ENCODE measurements around the gene ZFP92. TPM values are rescaled to one million over a fixed set of nuclear protein-coding genes. Genes with fewer than 3 reads are reported as not detected.
"Not testable (repeated sequence)": the region's sequence is repeated elsewhere in the genome, so short reads cannot be mapped to it uniquely, and the experiment has no call there.

Gene ZFP92
- total and polyA plus RNA-seq, 10 of the 15 experiments (the other 5 are each of a cell fraction or from before 2014, with no cell fraction given) = 0.02 to 1.6 (median 0.09) TPM; not detected in 2

GRCh38 chrX:153404333-153404732, 6.9 kb upstream of the ZFP92 start:
- intact Hi-C loops (cut with micrococcal nuclease; ENCODE audit: unreplicated experiment); H3K27me3 ChIP-seq (replicated peaks in 1 of 2; ENCODE audit: control insufficient read depth in 2 of 2, insufficient read depth in 2 of 2, low read length in 1 of 2); H3K4me3 ChIP-seq; H3K4me1 ChIP-seq (ENCODE audit: control insufficient read depth, insufficient read depth, low read length); CTCF ChIA-PET; H3K9ac ChIP-seq (ENCODE audit: control insufficient read depth, insufficient read depth, low read length); RAD21 ChIA-PET (ENCODE audit: unreplicated experiment); ATAC-seq; H3K36me3 ChIP-seq (ENCODE audit: control insufficient read depth in 2 of 2, insufficient read depth in 2 of 2, low read length in 1 of 2); H3K9me3 ChIP-seq (replicated peaks; ENCODE audit: control insufficient read depth, insufficient read depth, low read length); H3K79me2 ChIP-seq (ENCODE audit: control insufficient read depth, insufficient read depth, low read length); BruUV-seq (replicated peaks); H3K27ac ChIP-seq (ENCODE audit: control insufficient read depth, insufficient read depth); FAIRE-seq; H3K4me2 ChIP-seq (ENCODE audit: control insufficient read depth, insufficient read depth); SMC1A ChIA-PET (ENCODE audit: uncharacterized antibody, unreplicated experiment); DNase-seq (ENCODE audit: low read depth, low spot score); H4K20me1 ChIP-seq (ENCODE audit: control insufficient read depth, insufficient read depth); H2AFZ ChIP-seq (ENCODE audit: control insufficient read depth, low read depth, low read length); in situ Hi-C loops (cut with MboI): not testable (repeated sequence)
- POLR2A ChIA-PET = interaction anchor here (0.6 kb wide), 1 partner anchor 463 kb away, joined by 3 read pairs; no protein-coding TSS in a partner anchor
- 20% methylated on average over 5 of the region's 5 CpGs for WGBS (ENCODE audit: insufficient coverage, insufficient replicate concordance, low lambda C conversion rate, missing lambda C conversion rate)

GRCh38 chrX:153405426-153405825, 5.8 kb upstream of the ZFP92 start:
- POLR2A ChIA-PET = no interaction called here
- Histone ChIP-seq H3K79me2 (ENCODE audit: control insufficient read depth, insufficient read depth, low read length) (no peaks in the 10 kb centered on the region), H3K4me1 (ENCODE audit: control insufficient read depth, insufficient read depth, low read length) (no peaks in the 10 kb centered on the region), H3K36me3 (ENCODE audit: control insufficient read depth in 2 of 2, insufficient read depth in 2 of 2, low read length in 1 of 2) (no peaks in the 10 kb centered on the region), H3K27ac (ENCODE audit: control insufficient read depth, insufficient read depth) (no peak overlapping the region), H3K4me2 (ENCODE audit: control insufficient read depth, insufficient read depth) (no peak overlapping the region), H3K27me3 (replicated peaks in 1 of 2; ENCODE audit: control insufficient read depth in 2 of 2, insufficient read depth in 2 of 2, low read length in 1 of 2) (no peaks in the 10 kb centered on the region), H2AFZ (ENCODE audit: control insufficient read depth, low read depth, low read length) (no peak overlapping the region), H3K9ac (ENCODE audit: control insufficient read depth, insufficient read depth, low read length) (no peak overlapping the region), H4K20me1 (ENCODE audit: control insufficient read depth, insufficient read depth) (no peaks in the 10 kb centered on the region), H3K9me3 (replicated peaks; ENCODE audit: control insufficient read depth, insufficient read depth, low read length) (no peaks in the 10 kb centered on the region; the same call in 2 of the 3 replicates), H3K4me3 (no peak overlapping the region)
- RAD21 ChIA-PET (ENCODE audit: unreplicated experiment) = no interaction called here
- CTCF ChIA-PET = no interaction called here
- intact Hi-C loops (cut with micrococcal nuclease; ENCODE audit: unreplicated experiment) = no loop called here
- FAIRE-seq = no peak
- SMC1A ChIA-PET (ENCODE audit: uncharacterized antibody, unreplicated experiment) = no interaction called here
- in situ Hi-C loops (cut with MboI) = no loop called here
- ATAC-seq = no peak
- no TSS peak for BruUV-seq (replicated peaks)
- no peak for DNase-seq (ENCODE audit: low read depth, low spot score)
- WGBS (ENCODE audit: insufficient coverage, insufficient replicate concordance, low lambda C conversion rate, missing lambda C conversion rate) = 10% methylated on average over 4 of the region's 5 CpGs
- no peak for TF ChIP-seq ZBED1 (IDR thresholded peaks at IDR 0.05; ENCODE audit: borderline replicate concordance)
- TF ChIP-seq BACH1 (IDR thresholded peaks at IDR 0.05; ENCODE audit: borderline replicate concordance) = no peak
- no peak for TF ChIP-seq ZZZ3 (IDR thresholded peaks at IDR 0.05; ENCODE audit: control insufficient read depth, insufficient read length, low read depth)
- TF ChIP-seq YBX1 (IDR thresholded peaks at IDR 0.05) = no peak
- no peak for TF ChIP-seq ZNF687 (IDR thresholded peaks at IDR 0.05)
- no peak for TF ChIP-seq HDGF (IDR thresholded peaks at IDR 0.05)
- TF ChIP-seq PML (IDR thresholded peaks at IDR 0.05; ENCODE audit: low read length) = no peak
- no peak for TF ChIP-seq SMC3 (IDR thresholded peaks at IDR 0.05; ENCODE audit: borderline replicate concordance, low read length)
- TF ChIP-seq NKRF (conservative IDR thresholded peaks at IDR 0.05) = no peak
- no peak for TF ChIP-seq BHLHE40 (IDR thresholded peaks at IDR 0.05; ENCODE audit: borderline replicate concordance in 1 of 2, low read depth in 2 of 2, low read length in 1 of 2)
